Smooth muscle cell (in vitro differentiated cells): ENCODE data around the gene MAP3K1. TPM values are rescaled to one million over a fixed set of nuclear protein-coding genes. Genes with fewer than 3 reads are reported as not detected.

ENCODE experiments used
- DNase-seq: peaks from one replicate; lab custom pipeline; 2025; ENCODE audit not compliant: unreplicated experiment; lab: John Stamatoyannopoulos, UW
- H2AFZ ChIP-seq: fragments of 200-600 bp; sonication (generic); 2 replicates; pipeline ENCODE4 v1.6.0; 2016; ENCODE audit warnings: antibody characterized with exemption, low read depth, mild to moderate bottlenecking
- H3F3A ChIP-seq: fragments of 200-600 bp; sonication (generic); 2 replicates; pipeline ENCODE4 v1.6.0; 2017; ENCODE audit warnings: antibody characterized with exemption, low read depth
- H3K27ac ChIP-seq: fragments of 200-600 bp; sonication (generic); 2 replicates; pipeline ENCODE4 v1.5.1; 2016; ENCODE audit warnings: low read depth, mild to moderate bottlenecking
- H3K27me3 ChIP-seq: fragments of 200-600 bp; sonication (generic); 2 replicates; pipeline ENCODE4 v1.6.1; 2016; ENCODE audit warnings: low read depth, mild to moderate bottlenecking
- H3K36me3 ChIP-seq: fragments of 200-600 bp; sonication (generic); 2 replicates; pipeline ENCODE4 v1.5.1; 2016; ENCODE audit warnings: low read depth
- H3K4me1 ChIP-seq: fragments of 200-600 bp; sonication (generic); 2 replicates; pipeline ENCODE4 v1.5.1; 2016; ENCODE audit warnings: low read depth
- H3K4me2 ChIP-seq: fragments of 200-600 bp; sonication (generic); 2 replicates; pipeline ENCODE4 v1.6.0; 2016; ENCODE audit warnings: mild to moderate bottlenecking
- H3K4me3 ChIP-seq: fragments of 200-600 bp; sonication (generic); 2 replicates; pipeline ENCODE4 v1.5.1; 2016; ENCODE audit warnings: mild to moderate bottlenecking
- H3K79me2 ChIP-seq: fragments of 200-600 bp; sonication (generic); 2 replicates; pipeline ENCODE4 v1.6.0; 2016; ENCODE audit warnings: low read depth, mild to moderate bottlenecking
- H3K9ac ChIP-seq: fragments of 200-600 bp; sonication (generic); 2 replicates; pipeline ENCODE4 v1.6.0; 2016; ENCODE audit warnings: low read depth
- H3K9me3 ChIP-seq: fragments of 200-600 bp; sonication (generic); replicated peaks from 2 replicates; pipeline ENCODE4 v1.5.1; 2016; ENCODE audit warnings: low read depth
- H4K20me1 ChIP-seq: fragments of 200-600 bp; sonication (generic); 2 replicates; pipeline ENCODE4 v1.6.0; 2016; ENCODE audit warnings: low read depth
- CTCF ChIP-seq: fragments of 200-600 bp; sonication (generic); IDR thresholded peaks from 2 replicates; pipeline ENCODE4 v1.5.1; 2017; ENCODE audit warnings: borderline replicate concordance, mild to moderate bottlenecking, antibody characterized with exemption; ENCODE audit not compliant: insufficient read depth, poor library complexity, severe bottlenecking
- WGBS: methylation state at CpG from one replicate; pipeline ENCODE4 v1.1.7; 2016; ENCODE audit warnings: low lambda C conversion rate; 5-methylcytosine and 5-hydroxymethylcytosine counted together
- polyA plus RNA-seq: library from polyadenylated mRNA; unstranded; fragments of >200 nt; fragmentation: Nextera tagmentation; extraction: Ambion mirVana; gene quantifications from 2 replicates; pipeline ENCODE4 v1.2.1, GENCODE V29; 2016
- total RNA-seq: library from RNA; depleted of rRNA; stranded (reverse); fragments of >200 nt; gene quantifications from 2 replicates; pipeline ENCODE4 v1.2.3, GENCODE V29; 2014

Gene MAP3K1
- total and polyA plus RNA-seq, 2 experiments from 2014 or later, result 11.2 to 30.1 TPM

- no peaks in the 10 kb centered on the region for H3K9me3 ChIP-seq
- peaks cover 18% of the 10 kb centered on the region for H4K20me1 ChIP-seq
- no peak for TF ChIP-seq CTCF
- H3F3A ChIP-seq, result no peaks in the 10 kb centered on the region
- H3K4me3 ChIP-seq, result no peak overlapping the region
- H2AFZ ChIP-seq, result no peak overlapping the region
- no peak for DNase-seq
- no peaks in the 10 kb centered on the region for H3K4me1 ChIP-seq
- 88% methylated on average over 3 of the region's 3 CpGs for WGBS
- no peaks in the 10 kb centered on the region for H3K27me3 ChIP-seq
- H3K36me3 ChIP-seq, result peaks cover 49% of the 10 kb centered on the region
- no peak overlapping the region for H3K9ac ChIP-seq
- H3K27ac ChIP-seq, result no peak overlapping the region
- H3K79me2 ChIP-seq, result peaks cover 18% of the 10 kb centered on the region
- no peak overlapping the region for H3K4me2 ChIP-seq
These were observed 57.7 kb downstream of the MAP3K1 start for GRCh38 chr5:56873056-56873455.

- no peak overlapping the region for H3K9ac ChIP-seq
- H3K27ac ChIP-seq, result no peak overlapping the region
- H3K36me3 ChIP-seq, result peaks cover 56% of the 10 kb centered on the region
- peaks cover 18% of the 10 kb centered on the region for H4K20me1 ChIP-seq
- no peaks in the 10 kb centered on the region for H3K27me3 ChIP-seq
- H3K9me3 ChIP-seq, result no peaks in the 10 kb centered on the region
- peaks cover 12% of the 10 kb centered on the region for H3K79me2 ChIP-seq
- no peak for TF ChIP-seq CTCF
- no peak overlapping the region for H3K4me2 ChIP-seq
- no peak for DNase-seq
- no peaks in the 10 kb centered on the region for H3K4me1 ChIP-seq
- no peak overlapping the region for H3K4me3 ChIP-seq
- no peak overlapping the region for H2AFZ ChIP-seq
- 89% methylated on average over 3 of the region's 3 CpGs for WGBS
- H3F3A ChIP-seq, result no peaks in the 10 kb centered on the region
These were observed 61.0 kb downstream of the MAP3K1 start for GRCh38 chr5:56876327-56876726.

GRCh38 chr5:56881571-56881970 lies 66.2 kb downstream of the MAP3K1 start:
- no peak for TF ChIP-seq CTCF
- H3F3A ChIP-seq, result no peaks in the 10 kb centered on the region

GRCh38 chr5:56893251-56893951 lies 78.1 kb downstream of the MAP3K1 start:
- no peak for DNase-seq
- Histone ChIP-seq H3F3A (no peaks in the 10 kb centered on the region), H3K79me2 (peaks cover 6% of the 10 kb centered on the region), H2AFZ (no peak overlapping the region), H3K27me3 (no peaks in the 10 kb centered on the region), H3K36me3 (peaks cover 24% of the 10 kb centered on the region), H3K4me1 (no peaks in the 10 kb centered on the region), H3K9ac (no peak overlapping the region), H3K4me2 (no peak overlapping the region), H3K4me3 (no peak overlapping the region), H3K27ac (no peak overlapping the region), H4K20me1 (no peaks in the 10 kb centered on the region), H3K9me3 (no peaks in the 10 kb centered on the region)
- TF ChIP-seq CTCF, result no peak
- 95% methylated on average over 5 of the region's 5 CpGs for WGBS

More at GRCh38 chr5:56881571-56881970, 66.2 kb downstream of the MAP3K1 start:
- WGBS, result 98% methylated on average over 5 of the region's 5 CpGs
- no peak overlapping the region for H2AFZ ChIP-seq
- H3K9me3 ChIP-seq, result no peaks in the 10 kb centered on the region
- no peak for DNase-seq
- peaks cover 14% of the 10 kb centered on the region for H4K20me1 ChIP-seq
- H3K36me3 ChIP-seq, result peaks cover 44% of the 10 kb centered on the region
- H3K27me3 ChIP-seq, result no peaks in the 10 kb centered on the region
- no peak overlapping the region for H3K9ac ChIP-seq
- no peak overlapping the region for H3K4me2 ChIP-seq
- H3K79me2 ChIP-seq, result no peaks in the 10 kb centered on the region
- no peaks in the 10 kb centered on the region for H3K4me1 ChIP-seq
- H3K4me3 ChIP-seq, result no peak overlapping the region
- H3K27ac ChIP-seq, result no peak overlapping the region
